Measurements from ENCODE around the gene OR4K17.
"Not testable (repeated sequence)": the region's sequence is repeated elsewhere in the genome, so short reads cannot be mapped to it uniquely, and the experiment has no call there.

OR4K17 gene, protein sequence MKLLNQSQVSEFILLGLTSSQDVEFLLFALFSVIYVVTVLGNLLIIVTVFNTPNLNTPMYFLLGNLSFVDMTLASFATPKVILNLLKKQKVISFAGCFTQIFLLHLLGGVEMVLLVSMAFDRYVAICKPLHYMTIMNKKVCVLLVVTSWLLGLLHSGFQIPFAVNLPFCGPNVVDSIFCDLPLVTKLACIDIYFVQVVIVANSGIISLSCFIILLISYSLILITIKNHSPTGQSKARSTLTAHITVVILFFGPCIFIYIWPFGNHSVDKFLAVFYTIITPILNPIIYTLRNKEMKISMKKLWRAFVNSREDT

DNA sequence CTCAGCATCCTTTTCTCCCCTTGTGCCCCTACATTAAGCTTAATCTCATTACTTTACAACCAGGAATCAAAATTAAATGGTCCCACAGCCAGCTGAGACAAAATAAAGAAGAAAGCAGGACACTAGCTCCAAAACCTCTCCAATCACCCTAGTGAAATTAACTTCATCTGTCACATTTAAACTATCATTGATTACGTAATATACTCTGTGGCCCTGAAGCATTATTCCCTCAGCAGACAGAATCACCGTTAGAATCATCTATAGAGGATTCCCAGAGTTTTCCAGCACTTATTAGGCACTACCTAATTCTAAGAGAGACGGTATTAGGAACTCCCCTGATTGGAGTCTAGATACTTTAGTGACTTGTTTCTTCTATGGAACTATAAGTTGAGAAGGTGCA lies at the start of gene OR4K17:
TSS of gene OR4K17 (plus strand) at position 302 of the 400 bp plus-strand sequence. CDS start 6,761 bp downstream, outside the sequence.
- DNase-seq (ENCODE audit: low spot score) = no peak

DNA sequence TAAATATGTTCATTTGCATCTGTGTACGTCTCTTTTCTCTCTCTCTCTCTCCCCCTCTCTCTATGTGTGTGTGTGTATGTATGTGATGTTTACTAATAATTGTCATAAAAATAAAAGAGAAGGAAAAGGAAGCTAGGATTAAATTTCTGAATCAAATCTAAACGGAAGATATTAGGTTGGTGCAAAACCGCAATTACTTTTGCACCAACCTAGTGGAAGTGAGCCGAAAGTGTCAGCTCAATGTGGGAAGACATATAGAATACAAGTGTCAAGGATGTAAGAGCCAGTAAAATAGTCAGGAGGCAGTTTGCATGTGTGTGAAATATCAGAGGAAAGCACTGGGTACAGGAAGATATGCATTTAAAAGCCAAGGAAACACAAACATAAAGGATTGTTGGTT lies 18.5 kb upstream of the OR4K17 start:
- DNase-seq (ENCODE audit: low spot score) = no peak

DNA sequence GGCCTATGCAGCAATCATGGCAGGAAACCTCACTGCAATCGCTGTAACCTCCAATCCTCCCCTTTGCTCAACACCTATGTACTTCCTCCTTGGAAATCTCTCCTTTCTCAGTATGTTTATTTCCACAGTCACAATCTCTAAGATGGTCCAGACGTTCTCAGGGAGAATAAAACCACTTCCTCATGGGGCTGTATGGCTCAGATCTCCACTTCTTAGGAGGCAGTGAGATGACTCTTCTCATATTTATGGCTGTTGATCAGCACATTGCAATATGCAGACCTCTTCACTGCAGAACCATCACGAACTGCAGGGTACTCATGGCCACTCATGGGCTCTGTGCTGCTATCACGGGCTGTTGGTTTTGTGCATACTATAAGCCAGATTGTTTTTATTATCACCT lies 17.1 kb upstream of the OR4K17 start:
- no peak for DNase-seq (ENCODE audit: low spot score)

DNA sequence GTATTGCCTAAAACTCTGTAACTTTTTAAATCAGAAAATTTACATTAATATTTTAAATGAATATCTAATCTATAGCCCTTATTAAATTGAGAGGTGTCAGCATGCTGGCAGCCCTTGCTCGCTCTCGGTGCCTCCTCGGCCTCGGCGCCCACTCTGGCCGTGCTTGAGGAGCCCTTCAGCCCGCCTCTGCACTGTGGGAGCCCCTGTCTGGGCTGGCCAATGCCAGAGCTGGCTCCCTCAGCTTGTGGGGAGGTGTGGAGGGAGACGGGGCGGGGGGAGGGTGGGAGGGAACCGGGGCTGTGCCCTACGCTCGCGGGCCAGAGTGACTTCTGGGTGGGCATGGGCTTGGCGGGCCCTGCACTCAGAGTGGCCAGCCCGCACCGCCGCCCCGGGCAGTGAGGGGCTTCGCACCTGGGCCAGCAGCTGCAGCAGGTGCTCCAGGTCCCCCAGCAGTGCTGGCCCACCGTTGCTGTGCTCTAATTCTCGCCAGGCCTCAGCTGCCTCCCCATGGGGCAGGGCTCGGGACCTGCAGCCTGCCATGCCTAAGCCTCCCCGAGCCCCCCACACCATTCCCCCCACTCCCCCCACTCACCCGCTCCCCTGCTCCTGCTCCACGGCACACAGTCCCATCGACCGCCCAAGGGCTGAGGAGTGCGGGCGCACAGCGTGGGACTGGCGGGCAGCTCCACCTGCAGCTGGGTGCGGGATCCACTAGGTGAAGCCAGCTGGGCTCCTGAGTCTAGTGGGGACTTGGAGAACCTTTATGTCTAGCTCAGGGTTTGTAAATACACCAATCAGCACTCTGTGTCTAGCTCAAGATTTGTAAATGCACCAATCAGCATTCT lies 11.4 kb upstream of the OR4K17 start:
- not testable (repeated sequence) for DNase-seq (ENCODE audit: low spot score)

DNA sequence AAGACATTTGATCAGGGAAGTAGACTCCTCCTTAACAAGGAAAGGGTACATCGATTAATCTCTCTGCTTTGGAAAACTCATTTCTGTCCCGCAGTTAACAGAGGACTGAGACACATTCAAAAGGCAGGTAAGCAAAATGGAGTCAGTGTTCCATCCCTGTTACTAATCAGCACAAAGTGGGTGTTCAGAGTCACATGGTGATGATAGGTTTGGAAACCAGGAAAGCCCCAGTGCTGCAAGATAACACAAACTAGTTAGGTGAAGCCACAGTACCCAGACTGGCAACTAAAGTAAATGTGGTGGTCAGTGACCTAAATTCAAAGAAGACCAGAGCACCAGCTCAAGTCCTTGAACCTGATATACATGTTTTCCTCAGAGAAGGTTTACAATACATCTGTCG lies 1.8 kb downstream of the OR4K17 start:
- no peak for DNase-seq (ENCODE audit: low spot score)

DNA sequence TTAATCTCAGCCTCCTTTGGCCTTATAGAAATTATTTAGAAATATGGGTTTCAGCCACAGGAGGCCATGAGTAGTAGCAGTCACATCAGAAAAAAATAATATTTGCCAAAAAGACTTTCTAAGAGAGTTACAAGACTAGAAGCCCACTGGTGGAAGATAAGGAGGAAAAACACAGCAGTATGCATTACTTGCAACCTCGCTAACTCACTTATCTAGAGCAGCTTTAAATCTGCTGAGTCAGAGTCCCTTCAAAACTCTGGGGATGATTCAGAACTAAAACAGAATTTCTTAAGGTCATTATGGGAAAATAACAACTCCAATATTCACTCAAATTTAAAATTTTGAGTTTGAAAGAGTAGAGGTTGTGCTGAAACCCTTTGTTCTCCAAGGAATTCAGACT lies 6.2 kb downstream of the OR4K17 start:
- no peak for DNase-seq (ENCODE audit: low spot score)

DNA sequence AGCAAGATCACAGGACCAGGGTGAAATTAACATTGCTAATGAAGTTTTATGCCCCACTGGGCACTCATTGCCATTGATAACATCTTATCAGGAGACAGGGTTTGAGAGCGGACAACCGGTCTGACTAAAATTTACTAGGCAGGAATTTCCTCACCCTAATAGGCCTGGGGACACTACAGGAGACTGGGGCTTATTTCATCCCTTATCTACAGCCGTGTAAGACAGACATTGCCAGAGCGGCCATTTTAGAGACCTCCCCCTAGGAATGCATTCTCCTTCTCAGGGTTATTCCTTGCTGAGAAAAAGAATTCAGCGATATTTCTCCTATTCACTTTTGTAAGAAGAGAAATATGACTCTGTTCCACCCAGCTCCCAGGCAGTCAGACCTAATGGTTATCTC lies 8.3 kb downstream of the OR4K17 start:
- DNase-seq (ENCODE audit: low spot score) = no peak

DNA sequence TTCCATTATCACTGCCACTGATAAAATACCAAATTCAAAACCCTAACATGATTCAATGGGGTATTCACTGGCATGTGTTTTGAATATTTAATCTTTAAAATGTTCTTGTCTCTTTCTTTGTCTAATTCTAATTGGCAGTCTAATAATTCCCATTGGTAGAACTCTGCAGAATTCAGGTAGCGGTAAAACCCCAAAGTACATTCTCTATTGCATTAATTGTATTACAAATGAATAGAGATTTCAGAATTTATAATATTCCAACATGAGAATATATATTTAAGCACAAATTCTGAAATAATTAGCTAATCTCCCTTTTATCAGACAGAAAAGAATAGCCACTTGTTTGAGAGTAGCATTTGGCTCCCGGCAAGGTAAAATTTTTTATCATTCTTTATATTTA lies 28.0 kb downstream of the OR4K17 start, which contains the start of gene OR4N5:
TSS of gene OR4N5 (plus strand) at position 301 of the 400 bp plus-strand sequence. CDS start 4,916 bp downstream, outside the sequence.
- DNase-seq (ENCODE audit: low spot score) = no peak

DNA sequence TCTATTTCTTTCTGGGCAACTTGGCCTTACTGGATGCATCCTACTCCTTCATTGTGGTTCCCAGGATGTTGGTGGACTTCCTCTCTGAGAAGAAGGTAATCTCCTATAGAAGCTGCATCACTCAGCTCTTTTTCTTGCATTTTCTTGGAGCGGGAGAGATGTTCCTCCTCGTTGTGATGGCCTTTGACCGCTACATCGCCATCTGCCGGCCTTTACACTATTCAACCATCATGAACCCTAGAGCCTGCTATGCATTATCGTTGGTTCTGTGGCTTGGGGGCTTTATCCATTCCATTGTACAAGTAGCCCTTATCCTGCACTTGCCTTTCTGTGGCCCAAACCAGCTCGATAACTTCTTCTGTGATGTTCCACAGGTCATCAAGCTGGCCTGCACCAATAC lies 33.4 kb downstream of the OR4K17 start:
- DNase-seq (ENCODE audit: low spot score) = no peak

DNA sequence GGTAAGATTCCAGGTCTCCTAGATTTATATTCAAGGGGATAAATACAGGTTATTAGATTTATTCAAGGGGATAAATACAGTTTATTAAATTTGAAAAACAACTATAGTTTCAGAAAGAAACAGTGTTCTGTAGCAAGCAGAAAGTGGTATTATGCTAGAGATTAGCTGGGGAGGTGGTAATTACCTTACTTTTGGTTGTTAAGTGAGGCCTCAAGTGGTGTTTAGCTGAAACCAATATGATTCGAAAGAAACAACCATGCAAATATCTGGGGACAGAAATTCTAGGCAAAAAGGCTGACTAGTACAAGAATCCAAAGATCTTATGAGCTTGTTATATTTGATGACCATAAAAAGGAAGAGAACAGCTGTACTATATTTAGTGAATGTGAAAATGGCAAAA lies 34.3 kb downstream of the OR4K17 start:
- DNase-seq (ENCODE audit: low spot score) = no peak

DNA sequence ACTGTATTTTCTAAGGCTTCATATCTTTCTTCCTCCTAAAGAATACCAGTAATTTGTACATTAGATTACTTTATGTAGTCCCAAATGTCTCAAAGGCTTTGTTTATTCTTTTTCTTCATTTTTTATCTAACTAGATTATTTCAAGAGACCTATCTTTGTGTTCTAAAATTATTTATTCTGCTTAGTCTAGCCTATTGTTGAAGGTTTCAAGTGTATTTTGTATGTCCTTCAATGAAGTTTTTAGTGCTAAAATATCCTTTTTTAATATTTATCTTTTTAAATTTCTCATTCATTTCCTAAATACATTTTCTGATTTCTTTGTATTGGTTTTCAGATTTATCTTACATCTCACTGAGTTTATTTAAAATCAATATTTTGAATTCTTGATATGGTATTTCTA lies 53.9 kb downstream of the OR4K17 start:
- no peak for DNase-seq (ENCODE audit: low spot score)

DNA sequence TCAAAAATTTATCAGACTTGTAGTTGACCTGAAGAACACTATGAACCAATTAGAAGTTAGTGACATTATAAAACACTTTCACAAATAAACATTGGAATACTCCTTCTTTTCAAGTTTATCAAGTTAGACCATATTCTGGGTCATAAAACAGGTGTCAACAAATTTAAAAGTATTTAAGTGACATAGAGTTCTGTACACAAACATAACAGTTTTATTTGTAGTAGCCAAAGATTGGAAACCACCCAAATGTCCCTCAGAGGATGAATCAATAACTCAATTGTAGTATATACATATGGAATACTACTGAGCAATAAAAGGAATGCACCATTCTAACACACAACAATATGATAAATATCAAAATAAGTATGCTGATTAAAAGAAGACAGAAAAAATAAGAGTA lies 56.6 kb downstream of the OR4K17 start:
- DNase-seq (ENCODE audit: low spot score) = no peak

DNA sequence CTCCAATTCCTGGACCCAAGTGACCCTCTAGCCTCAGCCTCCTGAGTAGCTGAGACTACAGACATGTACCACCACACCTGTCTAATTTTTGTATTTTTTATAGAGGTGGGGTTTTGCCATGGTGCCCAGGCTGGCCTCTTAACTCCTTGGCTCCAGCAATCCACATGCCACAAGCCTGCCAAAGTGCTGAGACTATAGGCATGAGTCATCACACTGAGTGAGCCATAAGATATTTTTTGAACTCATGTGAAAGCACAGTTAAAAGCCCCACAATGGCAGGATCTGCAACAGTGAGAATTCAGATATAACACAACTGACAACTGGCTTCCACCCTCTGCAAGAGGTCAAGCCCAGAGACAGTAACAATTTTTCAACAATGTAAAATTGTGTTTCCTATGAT lies 59.3 kb downstream of the OR4K17 start:
- not testable (repeated sequence) for DNase-seq (ENCODE audit: low spot score)
